H1 (cell line): ENCODE measurements around the gene C19orf25. TPM values are rescaled to one million over a fixed set of nuclear protein-coding genes. Genes with fewer than 3 reads are reported as not detected.

Source experiments
- CTCF ChIA-PET: fragments of 300-600 bp; sonication (Branson Sonifier 250); formaldehyde crosslinking; loops from one replicate; lab custom pipeline; 2021; ENCODE audit not compliant: partially characterized antibody; lab: Charles Lee
- POLR2A ChIA-PET: fragments of 300-600 bp; sonication (Branson Sonifier 250); formaldehyde crosslinking; loops from one replicate; lab custom pipeline; 2021; ENCODE audit warnings: inconsistent platforms; ENCODE audit not compliant: partially characterized antibody; lab: Charles Lee
- DNase-seq, 2 experiments: peaks; one replicate each; pipeline versions ENCODE4 v3.0.0 to v3.0.0-alpha.2; 2010 to 2022; ENCODE audit warnings: low spot score in 2 of 2, low read depth in 1 of 2, mixed read lengths in 1 of 2
- FAIRE-seq: peaks from 2 replicates; lab custom pipeline; 2011; peaks lifted over from hg19 to GRCh38; lab: Jason Lieb, UNC
- H2AFZ ChIP-seq: 2 replicates; pipeline ENCODE4 v1.8.1; 2012; ENCODE audit warnings: low read length, inconsistent platforms
- H2AK5ac ChIP-seq: 2 replicates; pipeline ENCODE4 v1.6.1; 2013; ENCODE audit warnings: low read depth, low read length
- H2BK120ac ChIP-seq: replicated peaks from 2 replicates; pipeline ENCODE3; 2013; ENCODE audit warnings: low read depth, low read length, inconsistent platforms
- H2BK12ac ChIP-seq: 2 replicates; pipeline ENCODE4 v1.6.1; 2013; ENCODE audit warnings: low read depth, low read length
- H2BK15ac ChIP-seq: 2 replicates; pipeline ENCODE4 v1.6.1; 2013; ENCODE audit warnings: low read length
- H2BK20ac ChIP-seq: 2 replicates; pipeline ENCODE4 v1.6.1; 2013; ENCODE audit warnings: low read length
- H2BK5ac ChIP-seq: 2 replicates; pipeline ENCODE4 v1.6.1; 2013; ENCODE audit warnings: low read depth, low read length
- H3K14ac ChIP-seq: 2 replicates; pipeline ENCODE4 v1.6.1; 2013; ENCODE audit warnings: inconsistent platforms; ENCODE audit not compliant: insufficient read length
- H3K18ac ChIP-seq: 2 replicates; pipeline ENCODE4 v1.6.1; 2013; ENCODE audit warnings: low read length; ENCODE audit errors: extremely low read depth
- H3K23ac ChIP-seq: 2 replicates; pipeline ENCODE4 v1.6.1; 2013; ENCODE audit warnings: inconsistent platforms; ENCODE audit not compliant: insufficient read length
- H3K23me2 ChIP-seq: 2 replicates; pipeline ENCODE4 v1.6.1; 2013; ENCODE audit warnings: low read depth, low read length
- H3K27ac ChIP-seq: 2 replicates; pipeline ENCODE4 v1.6.1; 2011; ENCODE audit warnings: low read depth, low read length, inconsistent platforms
- H3K27me3 ChIP-seq, 4 experiments: replicated peaks in 1 of 4; 1 replicate in 1 of 4; 2 replicates in 3 of 4; pipeline versions ENCODE4 v1.6.1 to v1.8.1; 2011 to 2013; ENCODE audit warnings: low read length in 3 of 4, mild to moderate bottlenecking in 3 of 4, inconsistent platforms in 2 of 4, mixed read lengths in 2 of 4, moderate library complexity in 1 of 4; ENCODE audit not compliant: control insufficient read depth in 3 of 4, insufficient read depth in 3 of 4; ENCODE audit errors: extremely low read depth in 1 of 4
- H3K36me3 ChIP-seq, 4 experiments: 2 replicates each; pipeline versions ENCODE4 v1.6.1 to v1.8.1; 2011 to 2013; ENCODE audit warnings: mild to moderate bottlenecking in 4 of 4, low read length in 3 of 4, moderate library complexity in 2 of 4, control low read depth in 1 of 4, inconsistent platforms in 1 of 4; ENCODE audit not compliant: insufficient read depth in 4 of 4, control insufficient read depth in 2 of 4
- H3K4ac ChIP-seq: replicated peaks from 2 replicates; pipeline ENCODE3; 2013; ENCODE audit warnings: low read length, low read depth, mixed read lengths, inconsistent platforms; ENCODE audit not compliant: insufficient read length
- H3K4me1 ChIP-seq, 4 experiments: replicated peaks in 1 of 4; 1 replicate in 1 of 4; 2 replicates in 3 of 4; pipeline versions ENCODE4 v1.6.1 to v1.8.1; 2011 to 2013; ENCODE audit warnings: low read length in 3 of 4, inconsistent platforms in 2 of 4, mixed read lengths in 1 of 4; ENCODE audit not compliant: insufficient read depth in 4 of 4, control insufficient read depth in 3 of 4
- H3K4me2 ChIP-seq, 2 experiments: 2 replicates each; pipeline versions ENCODE4 v1.6.1 to v1.8.1; 2011 to 2013; ENCODE audit warnings: low read depth in 2 of 2, low read length in 2 of 2, control low read depth in 1 of 2, inconsistent platforms in 1 of 2, mild to moderate bottlenecking in 1 of 2; ENCODE audit not compliant: insufficient read depth in 1 of 2
- H3K4me3 ChIP-seq, 4 experiments: fragments of 200-600, 300-600 bp in 1 of 4; sonication (generic), shearing (Covaris generic), sonication (Bioruptor Twin) in 1 of 4; 2 replicates each; pipeline versions ENCODE4 v1.5.1 to v1.8.1; 2011 to 2016; ENCODE audit warnings: low read length in 4 of 4, low read depth in 3 of 4, control low read depth in 2 of 4, inconsistent platforms in 2 of 4, mild to moderate bottlenecking in 2 of 4, mixed read lengths in 1 of 4, moderate library complexity in 1 of 4; ENCODE audit not compliant: insufficient read depth in 2 of 4; ENCODE audit errors: extremely low read depth in 1 of 4
- H3K56ac ChIP-seq: replicated peaks from 2 replicates; pipeline ENCODE3; 2013; ENCODE audit warnings: low read depth, mild to moderate bottlenecking, mixed read lengths, low read length, inconsistent platforms; ENCODE audit not compliant: insufficient read length
- H3K79me1 ChIP-seq: 2 replicates; pipeline ENCODE4 v1.6.1; 2013; ENCODE audit warnings: low read depth, low read length, control low read depth
- H3K79me2 ChIP-seq, 2 experiments: 2 replicates each; pipeline versions ENCODE4 v1.6.1 to v1.8.1; 2012 to 2013; ENCODE audit warnings: low read length in 2 of 2, mild to moderate bottlenecking in 2 of 2, inconsistent platforms in 1 of 2; ENCODE audit not compliant: insufficient read depth in 2 of 2, control insufficient read depth in 1 of 2
- H3K9ac ChIP-seq, 4 experiments: replicated peaks in 1 of 4; 1 replicate in 1 of 4; 2 replicates in 3 of 4; pipeline versions ENCODE4 v1.6.1 to v1.8.1; 2011 to 2013; ENCODE audit warnings: low read depth in 3 of 4, low read length in 3 of 4, control low read depth in 2 of 4, mild to moderate bottlenecking in 2 of 4, moderate library complexity in 2 of 4, inconsistent platforms in 1 of 4; ENCODE audit errors: extremely low read depth in 1 of 4
- H3K9me3 ChIP-seq, 2 experiments: 2 replicates each; pipeline versions ENCODE4 v1.6.1 to v1.8.1; 2012 to 2013; ENCODE audit warnings: mild to moderate bottlenecking in 2 of 2, moderate library complexity in 2 of 2, control low read depth in 1 of 2, inconsistent platforms in 1 of 2, low read depth in 1 of 2, low read length in 1 of 2, mixed read lengths in 1 of 2; ENCODE audit not compliant: insufficient read depth in 2 of 2
- H4K20me1 ChIP-seq, 2 experiments: replicated peaks in 1 of 2; 2 replicates each; pipeline versions ENCODE3 to v1.8.1; 2011 to 2013; ENCODE audit warnings: inconsistent platforms in 2 of 2, low read length in 2 of 2, mild to moderate bottlenecking in 1 of 2; ENCODE audit not compliant: insufficient read depth in 2 of 2, control insufficient read depth in 1 of 2
- H4K5ac ChIP-seq: 2 replicates; pipeline ENCODE4 v1.6.1; 2013; ENCODE audit warnings: low read length, low read depth, mixed read lengths, inconsistent platforms; ENCODE audit not compliant: insufficient read length
- H4K8ac ChIP-seq: 2 replicates; pipeline ENCODE4 v1.8.0; 2013; ENCODE audit warnings: mild to moderate bottlenecking, moderate library complexity, low read length, inconsistent platforms; ENCODE audit not compliant: insufficient read depth; ENCODE audit errors: extremely low read depth
- H4K91ac ChIP-seq: replicated peaks from 2 replicates; pipeline ENCODE3; 2013; ENCODE audit warnings: low read length, mixed read lengths, inconsistent platforms; ENCODE audit not compliant: insufficient read length
- CBX8 ChIP-seq: fragments of 300-800, 300-1000 bp; sonication (generic); IDR thresholded peaks from 2 replicates; pipeline ENCODE4 v1.7.1; 2016; ENCODE audit warnings: low read depth, low read length, borderline replicate concordance
- EGR1 ChIP-seq: IDR thresholded peaks from 2 replicates; pipeline ENCODE4 v1.6.1; 2011; ENCODE audit warnings: low read depth, low read length, borderline replicate concordance
- EZH2 ChIP-seq: fragments of 200-600 bp; sonication (generic); IDR thresholded peaks from 2 replicates; pipeline ENCODE4 v1.7.1; 2012; ENCODE audit warnings: low read depth, mild to moderate bottlenecking, moderate library complexity, low read length, inconsistent platforms; ENCODE audit not compliant: severe bottlenecking
- GTF2F1 ChIP-seq: IDR thresholded peaks from 2 replicates; pipeline ENCODE4 v1.6.1; 2012; ENCODE audit warnings: low read depth, low read length, improper control_type of control experiment, borderline replicate concordance
- HDAC2 ChIP-seq, 2 experiments: fragments of 300-600 bp in 1 of 2; sonication (generic) in 1 of 2; IDR thresholded peaks; 2 replicates each; pipeline ENCODE4 v1.6.1; 2011 to 2012; ENCODE audit warnings: low read depth in 2 of 2, low read length in 2 of 2, mild to moderate bottlenecking in 2 of 2, moderate library complexity in 2 of 2, borderline replicate concordance in 1 of 2, inconsistent platforms in 1 of 2
- POLR2A ChIP-seq, 2 experiments: IDR thresholded peaks; 1 replicate in 1 of 2; 2 replicates in 1 of 2; pipeline ENCODE4 v1.6.1; 2011; ENCODE audit warnings: low read depth in 2 of 2, low read length in 2 of 2, mild to moderate bottlenecking in 2 of 2; ENCODE audit errors: control extremely low read depth in 1 of 2
- POLR2AphosphoS5 ChIP-seq: IDR thresholded peaks from 2 replicates; pipeline ENCODE4 v1.6.1; 2011; ENCODE audit warnings: low read depth, low read length
- SIX5 ChIP-seq: IDR thresholded peaks from 2 replicates; pipeline ENCODE4 v1.6.1; 2011; ENCODE audit warnings: mild to moderate bottlenecking, low read depth, low read length
- SP1 ChIP-seq: IDR thresholded peaks from 2 replicates; pipeline ENCODE4 v1.6.1; 2011; ENCODE audit warnings: low read depth, low read length
- SP2 ChIP-seq: IDR thresholded peaks from 2 replicates; pipeline ENCODE4 v1.6.1; 2012; ENCODE audit warnings: mild to moderate bottlenecking, low read length, inconsistent platforms
- TBP ChIP-seq: IDR thresholded peaks from 2 replicates; pipeline ENCODE4 v1.6.1; 2011; ENCODE audit warnings: low read depth, low read length, improper control_type of control experiment
- TCF12 ChIP-seq: IDR thresholded peaks from 2 replicates; pipeline ENCODE4 v1.6.1; 2011; ENCODE audit warnings: low read depth, mild to moderate bottlenecking, low read length
- WGBS, 2 experiments: shearing (Covaris generic) in 1 of 2; methylation state at CpG; one replicate each; pipeline versions ENCODE4 v1.1.6 to v1.1.7; 2013 to 2015; ENCODE audit warnings: low lambda C conversion rate in 2 of 2, mixed read lengths in 2 of 2, inconsistent platforms in 1 of 2, low coverage in 1 of 2, missing lambda C conversion rate in 1 of 2; ENCODE audit not compliant: insufficient replicate concordance in 2 of 2, insufficient coverage in 1 of 2, insufficient read length in 1 of 2; ENCODE audit errors: extremely low coverage in 1 of 2, missing lambda C conversion rate in 1 of 2; 5-methylcytosine and 5-hydroxymethylcytosine counted together
- polyA plus RNA-seq, 7 experiments: library from polyadenylated mRNA; depleted of rRNA in 3 of 7; stranded (reverse) in 5 of 7; unstranded in 2 of 7; fragments of >200 nt in 5 of 7; fragments of 200-250 nt in 2 of 7; gene quantifications; 1 replicate in 5 of 7; 2 replicates in 1 of 7; 4 replicates in 1 of 7; pipeline versions ENCODE4 v1.2.1 to v1.2.3, GENCODE V29; 2011 to 2013; ENCODE audit warnings: missing spikeins in 2 of 7, mixed read lengths in 2 of 7
- total RNA-seq: library from RNA; stranded (reverse); fragmentation: NEBNext Ultra II Directional; extraction: Animal tissue kit (Norgen Biotek cat#: 25700); gene quantifications from 2 replicates; pipeline ENCODE4 v1.2.1, GENCODE V29; 2021
- TF ChIP-seq, protein P1 (sequence below): IDR thresholded peaks from 2 replicates; pipeline ENCODE4 v1.6.1; 2012; ENCODE audit warnings: inconsistent platforms

The C19orf25 gene
- total and polyA plus RNA-seq, 2 of the 8 experiments (the other 6 are each of a cell fraction or from before 2014, with no cell fraction given) = 41.3 to 67.4 TPM

DNA sequence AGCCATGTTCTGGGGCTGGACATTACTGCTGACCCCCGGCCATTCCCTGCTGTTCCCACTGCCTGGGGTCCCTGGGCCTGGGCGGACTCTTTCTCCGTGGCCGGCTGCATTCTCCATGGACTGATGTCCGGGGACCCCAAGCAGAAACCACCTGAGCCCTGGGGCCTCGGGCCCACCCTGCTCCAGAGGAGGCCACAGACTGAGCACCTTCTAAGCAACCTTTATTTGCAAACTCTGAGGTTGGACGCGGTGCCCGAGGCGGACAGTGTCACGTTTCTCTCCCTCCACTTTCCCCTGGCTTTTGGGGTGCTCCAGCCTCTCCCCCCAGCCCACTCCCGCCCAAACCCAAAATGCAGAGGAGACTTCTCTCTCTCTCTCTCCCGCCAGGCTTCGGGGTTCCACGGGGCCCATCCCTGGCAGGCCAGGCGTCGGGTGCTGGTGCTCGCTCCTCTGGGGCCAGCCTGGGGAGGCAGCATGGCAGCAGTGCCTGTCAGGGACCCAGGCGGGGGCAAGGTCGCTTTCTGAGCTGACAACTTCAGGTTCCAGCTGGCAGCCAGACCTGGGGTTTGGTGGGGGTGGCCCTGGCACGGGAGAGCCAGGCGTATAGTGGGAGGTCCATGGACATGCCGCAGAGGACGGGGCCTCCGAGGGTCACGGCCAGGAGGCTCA is 2.3 kb upstream of the C19orf25 start:
- Histone ChIP-seq H3K23ac (no peak overlapping the region), H3K4me3 (no peak overlapping the region), H4K91ac (no peak overlapping the region), H2BK5ac (no peak overlapping the region), H4K5ac (no peak overlapping the region), H3K18ac (no peak overlapping the region), H3K4me2 (no peak overlapping the region), H2BK120ac (no peak overlapping the region), H3K14ac (no peak overlapping the region), H2BK15ac (no peak overlapping the region), H3K4me1 (no peaks in the 10 kb centered on the region; a peak in 3 of 7 replicates), H2BK12ac (no peak overlapping the region), H3K4ac (no peak overlapping the region), H3K9ac (no peak overlapping the region), H3K56ac (no peak overlapping the region), H3K27me3 (no peaks in the 10 kb centered on the region), H3K9me3 (no peaks in the 10 kb centered on the region), H2AFZ (no peak overlapping the region), H4K20me1 (peaks cover 2% of the 10 kb centered on the region in 2 experiments), H3K27ac (no peak overlapping the region), H2AK5ac (no peak overlapping the region), H2BK20ac (no peak overlapping the region), H3K79me2 (peaks cover 0 to 4% of the 10 kb centered on the region in 2 experiments; a peak in 1 of 4 replicates), H3K79me1 (peaks cover under 1% of the 10 kb centered on the region; the same call in 1 of the 2 replicates), H4K8ac (no peak overlapping the region), H3K23me2 (peaks cover 7% of the 10 kb centered on the region), H3K36me3 (peaks cover 0 to 3% (median 1%) of the 10 kb centered on the region in 4 experiments; a peak in 1 of 8 replicates)
- ChIA-PET CTCF (interaction anchor here (0.8 to 1.1 kb wide), 2 partner anchors 16 to 33 kb away, joined by 3 to 4 read pairs; no protein-coding TSS in a partner anchor), POLR2A (interaction anchor here (0.8 to 1.4 kb wide), 5 partner anchors 12 to 51 kb away, joined by 3 read pairs; no protein-coding TSS in a partner anchor)
- FAIRE-seq (no peak), DNase-seq (no peak)
- 90% methylated on average over 22 of the region's 26 CpGs; no CpG with 5 or more reads in 1 of the 2 experiments for WGBS, 2 experiments
- TF ChIP-seq EZH2 (no peak), TBP (no peak), POLR2A (IDR thresholded peaks at IDR 0.05; ENCODE audit: control extremely low read depth in 1 of 2, low read depth in 2 of 2, low read length in 2 of 2) (no peak), SP2 (no peak), SP1 (no peak), EGR1 (no peak), SIX5 (no peak), CBX8 (no peak), GTF2F1 (no peak), TCF12 (no peak), HDAC2 (IDR thresholded peaks at IDR 0.05; ENCODE audit: borderline replicate concordance in 1 of 2, low read depth in 2 of 2, low read length in 2 of 2) (no peak), POLR2AphosphoS5 (no peak)
- TF ChIP-seq, protein P1, sequence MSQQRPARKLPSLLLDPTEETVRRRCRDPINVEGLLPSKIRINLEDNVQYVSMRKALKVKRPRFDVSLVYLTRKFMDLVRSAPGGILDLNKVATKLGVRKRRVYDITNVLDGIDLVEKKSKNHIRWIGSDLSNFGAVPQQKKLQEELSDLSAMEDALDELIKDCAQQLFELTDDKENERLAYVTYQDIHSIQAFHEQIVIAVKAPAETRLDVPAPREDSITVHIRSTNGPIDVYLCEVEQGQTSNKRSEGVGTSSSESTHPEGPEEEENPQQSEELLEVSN = no peak
